Gastroesophageal sphincter (tissue), 4 donors: ENCODE data around the gene ROR2. TPM values are rescaled to one million over a fixed set of nuclear protein-coding genes. Genes with fewer than 3 reads are reported as not detected.

Experiments
- ATAC-seq: fragments of 150-250 bp; one replicate; pipeline ENCODE4 v1.9.1; 2016; ENCODE audit warnings: mild to moderate bottlenecking, moderate library complexity
- H3K27ac ChIP-seq, 4 donors: fragments of 200-600 bp; sonication (generic) in 3 of 4; 1 replicate in 3 of 4; 2 replicates in 1 of 4; pipeline ENCODE4 v1.5.1; 2016 to 2019
- H3K27me3 ChIP-seq: fragments of 200-600 bp; sonication (generic); one replicate; pipeline ENCODE4 v1.5.1; 2019
- H3K36me3 ChIP-seq, 2 donors: fragments of 200-600 bp; sonication (generic); one replicate each; pipeline ENCODE4 v1.5.1; 2019; ENCODE audit warnings: control low read depth in 1 of 2
- H3K4me1 ChIP-seq, 3 donors: fragments of 200-600 bp; sonication (generic); 1 replicate in 2 of 3; 2 replicates in 1 of 3; pipeline ENCODE4 v1.5.1; 2016 to 2019; ENCODE audit warnings: control low read depth in 2 of 3
- H3K4me3 ChIP-seq, 2 donors: fragments of 200-600 bp; sonication (generic); one replicate each; pipeline ENCODE4 v1.5.1; 2019; ENCODE audit warnings: mild to moderate bottlenecking in 1 of 2, moderate library complexity in 1 of 2
- H3K9me3 ChIP-seq, 3 donors: fragments of 200-600 bp; sonication (generic); one replicate each; pipeline ENCODE4 v1.5.1; 2017 to 2019; ENCODE audit warnings: control low read depth in 2 of 3
- CTCF ChIP-seq, 4 experiments: fragments of 200-600 bp in 2 of 4; fragments of 450-650 bp in 2 of 4; sonication (generic) in 1 of 4; IDR thresholded peaks; one replicate each; pipeline ENCODE4 v1.5.1; 2017 to 2019; ENCODE audit warnings: antibody characterized with exemption in 4 of 4, mild to moderate bottlenecking in 2 of 4, moderate library complexity in 2 of 4
- EP300 ChIP-seq: sonication (generic); formaldehyde crosslinking; IDR thresholded peaks from one replicate; pipeline ENCODE4 v1.6.1; 2017; ENCODE audit warnings: antibody characterized with exemption, mild to moderate bottlenecking
- POLR2A ChIP-seq, 2 donors: fragments of 450-650 bp; IDR thresholded peaks; one replicate each; pipeline ENCODE4 v1.6.1; 2017; ENCODE audit warnings: antibody characterized with exemption in 2 of 2, mild to moderate bottlenecking in 2 of 2, moderate library complexity in 1 of 2
- POLR2AphosphoS5 ChIP-seq: sonication (generic); formaldehyde crosslinking; IDR thresholded peaks from one replicate; pipeline ENCODE4 v1.6.1; 2017; ENCODE audit warnings: antibody characterized with exemption
- WGBS, 2 donors: methylation state at CpG; one replicate each; pipeline ENCODE4 v1.1.5; 2018; ENCODE audit warnings: low coverage in 1 of 2; 5-methylcytosine and 5-hydroxymethylcytosine counted together
- total RNA-seq, 4 donors: library from RNA; depleted of rRNA; stranded (reverse); fragments of >200 nt; gene quantifications; one replicate each; pipeline ENCODE4 v1.1.0, GENCODE V29; 2016

Gene ROR2
- total RNA-seq, 4 donors from 2014 or later: 40.8 to 69.1 (median 63.2) TPM

- Histone ChIP-seq H3K9me3 (no peaks in the 10 kb centered on the region), H3K27ac (peak overlapping the region in 3 of 4 donors; percentile 21 to 57 (median 38)), H3K4me1 (peaks cover 0 to 48% (median 4%) of the 10 kb centered on the region in 3 donors), H3K4me3 (no peak overlapping the region), H3K36me3 (no peaks in the 10 kb centered on the region), H3K27me3 (no peaks in the 10 kb centered on the region)
- TF ChIP-seq POLR2AphosphoS5 (peak; percentile 12), EP300 (no peak)
- peak; percentile 74 for ATAC-seq
- 29 to 58% methylated on average over 3 to 6 of the region's 18 CpGs for WGBS, 2 donors
These were observed 125.3 kb downstream of the ROR2 start for GRCh38 chr9:91824601-91825305.

DNA sequence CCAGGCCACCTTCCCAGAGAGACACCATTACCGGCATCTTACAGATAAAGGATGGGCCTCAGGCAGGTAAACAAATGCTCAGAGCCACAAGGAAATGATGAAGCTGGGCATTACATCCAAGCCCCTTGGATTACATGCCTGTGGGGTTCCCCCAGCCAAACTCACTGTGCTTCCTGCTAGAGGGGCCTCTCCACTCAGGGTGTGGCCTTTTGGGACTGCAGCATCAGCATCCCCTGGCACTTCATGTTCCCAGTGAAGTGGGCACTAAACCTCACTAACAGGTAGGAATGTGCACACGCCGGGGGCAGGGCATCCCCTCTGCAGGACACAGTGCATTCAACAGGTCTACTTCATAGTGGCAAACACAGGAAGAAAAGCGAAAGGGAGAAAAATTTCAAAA is 125.9 kb downstream of the ROR2 start:
- no peak for ATAC-seq

DNA sequence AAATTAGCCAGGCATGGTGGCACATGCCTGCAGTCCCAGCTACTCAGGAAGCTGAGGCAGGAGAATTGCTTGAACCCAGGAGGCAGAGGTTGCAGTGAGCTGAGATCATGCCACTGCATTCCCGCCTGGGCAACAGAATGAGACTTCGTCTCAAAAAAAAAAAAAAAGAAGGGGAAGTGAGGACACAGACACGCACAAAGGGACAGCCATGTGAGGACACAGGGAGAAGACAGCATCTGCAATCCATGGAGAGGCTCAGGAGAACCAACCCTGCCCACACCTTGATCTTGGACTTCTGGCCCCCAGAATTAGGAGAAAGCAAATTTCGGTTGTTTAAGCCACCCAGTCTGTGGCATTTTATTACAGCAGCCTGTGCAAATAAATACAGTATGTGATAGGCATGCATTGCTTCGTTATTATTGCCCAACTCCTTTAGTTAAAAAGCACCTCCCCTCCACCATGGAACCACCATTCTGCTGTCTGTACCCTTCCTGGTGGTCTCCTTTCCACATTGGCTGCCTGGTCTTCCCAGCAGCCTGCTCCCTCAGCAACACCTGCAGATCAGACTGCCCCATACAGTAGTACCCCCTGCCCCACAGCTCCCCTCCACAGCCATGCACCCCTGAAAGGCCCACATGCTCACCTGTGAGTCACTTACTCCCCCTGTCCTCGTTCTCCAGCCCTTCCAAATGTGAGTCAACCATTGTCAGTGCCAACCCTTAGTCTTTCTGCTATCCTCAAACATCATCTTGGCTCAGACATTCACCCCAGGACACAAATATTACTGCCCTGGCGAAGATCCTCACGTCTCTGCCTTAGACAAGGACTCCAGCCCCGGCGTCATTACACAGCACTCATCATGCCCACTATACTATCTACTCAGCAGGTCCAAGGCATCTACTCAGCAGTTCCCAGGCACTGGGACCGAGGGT is 128.8 kb downstream of the ROR2 start:
- Histone ChIP-seq H3K27ac (peak overlapping the region in 3 of 4 donors; percentile 43 to 52 (median 44)), H3K4me1 (peaks cover 0 to 66% (median 18%) of the 10 kb centered on the region in 3 donors), H3K27me3 (no peaks in the 10 kb centered on the region), H3K9me3 (no peaks in the 10 kb centered on the region), H3K4me3 (no peak overlapping the region), H3K36me3 (no peaks in the 10 kb centered on the region)
- 54 to 63% methylated on average over 4 to 10 of the region's 11 CpGs for whole genome bisulfite sequencing, 2 donors
- ATAC-seq: no peak
- TF ChIP-seq EP300 (no peak), POLR2AphosphoS5 (peak; percentile 31), CTCF (IDR thresholded peaks at IDR 0.05) (no peak)

More for the DNA sequence above, 125.9 kb downstream of the ROR2 start:
- Histone ChIP-seq H3K27me3 (no peaks in the 10 kb centered on the region), H3K9me3 (no peaks in the 10 kb centered on the region), H3K4me3 (no peak overlapping the region), H3K4me1 (peaks cover 0 to 48% (median 4%) of the 10 kb centered on the region in 3 donors), H3K27ac (peak overlapping the region in 3 of 4 donors; percentile 21 to 57 (median 38)), H3K36me3 (no peaks in the 10 kb centered on the region)
- WGBS, 2 donors: 50% methylated on average over 1 of the region's 4 CpGs; no CpG with 5 or more reads in 1 of the 2 donors
- TF ChIP-seq CTCF (IDR thresholded peaks at IDR 0.05) (no peak), EP300 (no peak), POLR2AphosphoS5 (no peak), POLR2A (IDR thresholded peaks at IDR 0.05) (no peak)

- TF ChIP-seq CTCF (IDR thresholded peaks at IDR 0.05): no peak
- Histone ChIP-seq H3K9me3 (no peaks in the 10 kb centered on the region), H3K27ac (peak overlapping the region in 2 of 4 donors; percentile 19 to 52), H3K27me3 (no peaks in the 10 kb centered on the region), H3K4me1 (peaks cover 0 to 63% (median 18%) of the 10 kb centered on the region in 3 donors), H3K4me3 (no peak overlapping the region), H3K36me3 (no peaks in the 10 kb centered on the region)
- 75 to 80% methylated on average over 2 to 4 of the region's 11 CpGs for WGBS, 2 donors
- no peak for ATAC-seq
These were observed 129.8 kb downstream of the ROR2 start for GRCh38 chr9:91820126-91820750.

DNA sequence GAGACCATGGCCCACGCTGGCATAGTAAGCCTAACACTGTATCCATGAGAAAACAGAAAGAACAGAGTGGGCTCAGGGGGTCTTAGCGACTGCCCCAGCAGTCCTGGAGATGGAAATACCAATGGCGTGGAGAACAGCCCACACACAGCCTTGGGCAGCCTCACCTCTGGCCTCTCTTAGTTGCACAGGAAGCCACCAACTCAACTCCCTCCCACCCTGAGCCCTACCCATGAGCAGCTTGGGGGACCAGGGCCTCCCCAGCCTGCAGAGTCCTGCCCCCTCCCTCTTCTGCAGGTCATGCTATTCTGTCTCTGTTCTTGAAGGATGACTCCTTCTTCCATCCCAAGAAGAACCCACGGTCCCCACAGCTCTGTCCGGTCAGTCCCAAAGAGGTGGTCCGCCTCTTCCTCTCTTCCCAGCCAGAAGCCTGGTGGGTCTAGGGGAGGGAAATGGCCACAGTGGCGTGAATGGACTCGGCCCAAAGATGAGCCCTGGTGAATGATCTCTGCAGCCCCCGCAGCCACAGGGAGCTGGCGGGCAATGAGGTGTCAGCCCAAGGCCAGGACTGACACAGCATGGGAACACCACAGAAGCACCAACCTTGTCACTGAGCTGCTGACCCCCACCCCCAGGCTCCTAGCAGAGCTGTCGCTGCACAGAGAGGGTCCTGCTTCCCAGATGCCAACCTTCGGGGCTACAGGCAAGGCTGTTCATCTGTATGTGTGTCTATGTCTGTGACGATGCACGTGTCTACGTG is 131.2 kb downstream of the ROR2 start:
- H3K36me3 ChIP-seq: no peaks in the 10 kb centered on the region
- peak overlapping the region in 3 of 4 donors; percentile 78 to 82 (median 82) for H3K27ac ChIP-seq
- whole genome bisulfite sequencing, 2 donors: 90 to 92% methylated on average over 8 of the region's 15 CpGs
- H3K9me3 ChIP-seq: no peaks in the 10 kb centered on the region
- TF ChIP-seq POLR2A (IDR thresholded peaks at IDR 0.05) (no peak), POLR2AphosphoS5 (no peak), CTCF (IDR thresholded peaks at IDR 0.05) (no peak), EP300 (no peak)
- H3K4me1 ChIP-seq: peaks cover 0 to 63% (median 14%) of the 10 kb centered on the region in 3 donors
- ATAC-seq: no peak
- no peak overlapping the region for H3K4me3 ChIP-seq
- no peaks in the 10 kb centered on the region for H3K27me3 ChIP-seq
